ENCODE results near the gene MMP17. TPM values are rescaled to one million over a fixed set of nuclear protein-coding genes. Genes with fewer than 3 reads are reported as not detected.

MMP17 gene
- total and polyA plus RNA-seq, 2 of the 4 experiments (the other 2 are of a cell fraction): 1.4 to 11.8 TPM

DNA sequence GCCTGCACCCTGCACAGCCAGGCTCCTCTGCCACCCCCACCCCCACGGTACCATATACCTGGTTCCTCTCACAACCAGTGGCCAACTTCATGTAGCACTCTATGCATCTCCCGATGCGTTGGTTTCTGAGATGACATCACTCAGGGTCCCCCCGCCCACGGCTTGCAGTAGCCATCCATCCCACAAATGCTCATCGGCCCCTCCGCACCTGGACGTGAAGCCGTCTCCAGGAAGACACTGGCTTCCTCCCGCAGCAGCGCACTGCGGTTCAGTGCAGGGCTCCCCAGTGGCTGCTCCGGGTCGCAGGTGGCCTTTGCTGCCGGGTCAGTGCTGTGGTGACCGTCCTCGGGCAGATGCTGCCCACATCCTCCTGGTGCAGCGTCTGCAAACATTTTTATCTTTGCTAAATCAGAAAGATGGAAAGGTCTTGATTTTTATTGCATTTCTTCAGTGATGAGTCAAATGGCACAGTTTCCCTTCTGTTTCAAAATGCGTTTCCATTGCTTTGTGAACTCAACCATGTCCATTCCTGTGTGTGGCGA lies 27.5 kb upstream of the MMP17 start:
- intact Hi-C loops (cut with micrococcal nuclease): no loop called here
- ChIA-PET CTCF (no interaction called here), POLR2A (ENCODE audit: unreplicated experiment) (no interaction called here)
- Histone ChIP-seq H3K4me1 (ENCODE audit: control insufficient read depth, insufficient read depth, low read length) (peaks cover 4% of the 10 kb centered on the region; the same call in 1 of the 2 replicates), H3K23ac (ENCODE audit: low read depth, low read length) (no peak overlapping the region), H3K56ac (ENCODE audit: extremely low read depth, insufficient read depth, low read length) (no peak overlapping the region), H2AK5ac (ENCODE audit: low read depth, low read length) (no peak overlapping the region), H4K20me1 (ENCODE audit: insufficient read depth, low read length) (no peaks in the 10 kb centered on the region), H2BK5ac (ENCODE audit: low read depth, low read length, poor library complexity, severe bottlenecking) (no peak overlapping the region), H3K9ac (ENCODE audit: low read depth, low read length) (no peak overlapping the region), H3K14ac (replicated peaks; ENCODE audit: low read depth, low read length) (no peak overlapping the region), H2BK15ac (ENCODE audit: low read depth, low read length) (no peak overlapping the region), H3K4me2 (ENCODE audit: low read depth, low read length) (no peak overlapping the region), H3K36me3 (ENCODE audit: control insufficient read depth, insufficient read depth, low read length) (peaks cover 34% of the 10 kb centered on the region), H3K4me3 (ENCODE audit: insufficient read depth, low read depth, low read length) (no peak overlapping the region), H2AK9ac (replicated peaks; ENCODE audit: low read depth, low read length, poor library complexity) (no peak overlapping the region), H3K9me1 (ENCODE audit: insufficient read depth, low read length) (peaks cover 3% of the 10 kb centered on the region; the same call in 1 of the 2 replicates), H4K5ac (ENCODE audit: low read depth, low read length) (no peak overlapping the region), H4K91ac (ENCODE audit: insufficient read depth, low read depth, low read length) (no peak overlapping the region), H2BK120ac (ENCODE audit: low read depth, low read length) (no peak overlapping the region), H4K8ac (ENCODE audit: low read depth in 2 of 2, low read length in 2 of 2) (no peak overlapping the region), H3K4ac (ENCODE audit: low read depth, low read length) (no peak overlapping the region), H3K27ac (ENCODE audit: insufficient read depth, low read length) (no peak overlapping the region), H2AFZ (replicated peaks; ENCODE audit: low read length, poor library complexity) (no peak overlapping the region), H3K27me3 (ENCODE audit: control insufficient read depth, insufficient read depth, low read length) (no peaks in the 10 kb centered on the region), H3K18ac (ENCODE audit: low read depth, low read length) (no peak overlapping the region), H2BK20ac (ENCODE audit: low read depth, low read length) (no peak overlapping the region), H3K9me3 (ENCODE audit: control insufficient read depth, insufficient read depth, low read length) (no peaks in the 10 kb centered on the region), H3K79me1 (ENCODE audit: low read depth in 1 of 2, low read length in 2 of 2) (peaks cover 0 to 2% of the 10 kb centered on the region in 2 experiments; a peak in 1 of 4 replicates)
- in situ Hi-C loops (cut with MboI; ENCODE audit: low sequenced_read_pairs): no loop called here
- dilution Hi-C loops (cut with HindIII; ENCODE audit: low sequenced_read_pairs, unreplicated experiment): no loop called here
- BruUV-seq (replicated peaks): no TSS peak
- DNase-seq (no peak), ATAC-seq (ENCODE audit: low read depth) (no peak)
- 90% methylated on average over 6 of the region's 20 CpGs; no CpG with 5 or more reads in 1 of the 2 experiments for WGBS, 2 experiments (ENCODE audit: extremely low coverage in 2 of 2, insufficient read length in 1 of 2)
- TF ChIP-seq CTCF (conservative IDR thresholded peaks at IDR 0.05; ENCODE audit: low read depth, low read length): no peak
- TF ChIP-seq POLR2A (IDR thresholded peaks at IDR 0.05; ENCODE audit: low read depth, low read length): no peak
